ENCODE results near the gene NPDC1.

NPDC1 gene

DNA sequence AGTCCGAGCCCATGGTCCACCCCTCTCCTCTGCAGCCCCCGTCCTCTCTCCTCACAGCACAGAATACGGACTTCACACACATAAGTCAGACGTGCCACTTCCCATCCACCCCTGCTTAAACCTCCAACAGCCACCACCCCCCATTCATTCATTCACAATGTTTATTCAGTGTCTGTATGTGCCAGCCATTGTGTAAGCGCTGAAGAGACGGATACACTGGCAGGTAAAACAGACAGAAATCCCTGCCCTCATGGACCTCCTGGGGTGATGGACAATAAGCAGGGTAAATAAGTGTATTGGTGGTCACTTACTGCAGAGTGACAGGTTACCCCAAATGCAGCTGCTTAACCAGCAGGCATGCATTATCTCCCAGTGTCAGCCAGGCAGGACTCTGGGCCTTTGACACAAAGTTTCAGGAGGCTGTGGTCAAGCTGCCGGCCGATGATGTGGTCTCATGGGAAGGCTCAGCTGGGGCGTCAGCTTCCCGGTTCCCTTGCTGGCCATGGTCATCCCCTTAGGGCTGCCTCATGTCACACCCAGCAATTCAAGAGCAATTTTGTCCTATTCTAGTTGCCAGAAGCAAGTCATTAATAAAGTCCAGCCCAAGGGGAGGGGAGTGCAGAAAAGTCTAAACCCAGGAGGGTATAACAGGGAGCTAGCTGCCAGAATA is 55.6 kb downstream of the NPDC1 start:
- no peak for DNase-seq

Data from NK-92 treated with Interleukin-12 subunit alpha and Interleukin-12 subunit beta, amount 100 ng/mL, for 24 hours (cell line).